IMR-90 (cell line): Measurements from ENCODE around the gene MAP4. TPM values are rescaled to one million over a fixed set of nuclear protein-coding genes. Genes with fewer than 3 reads are reported as not detected.

Source experiments
- ATAC-seq: fragments of 200-7000 bp; cut with Tn5 transposase; 2 replicates; pipeline ENCODE4 v1.9.1; 2020; ENCODE audit warnings: low read depth, mild to moderate bottlenecking, moderate library complexity
- BruUV-seq: library from RNA; stranded (reverse); fragments of 400-500 nt; replicated peaks from 2 replicates; lab custom pipeline; 2021; lab: Mats Ljungman, UMichigan
- CTCF ChIA-PET: fragments of 300-600 bp; formaldehyde crosslinking; extraction: SDS; loops from one replicate; lab custom pipeline; 2021; ENCODE audit warnings: antibody characterized with exemption; lab: Yijun Ruan, JAX
- POLR2A ChIA-PET: fragments of 300-600 bp; sonication (Branson Sonifier 250); formaldehyde crosslinking; loops from one replicate; lab custom pipeline; 2022; ENCODE audit warnings: antibody characterized with exemption; ENCODE audit not compliant: unreplicated experiment; lab: Charles Lee
- DNase-seq: peaks from one replicate; pipeline ENCODE4 v3.0.0; 2013
- H2AFZ ChIP-seq: replicated peaks from 2 replicates; pipeline ENCODE3; 2013; ENCODE audit warnings: low read length, mild to moderate bottlenecking; ENCODE audit not compliant: poor library complexity
- H2AK5ac ChIP-seq: 2 replicates; pipeline ENCODE4 v1.6.1; 2013; ENCODE audit warnings: low read depth, low read length, inconsistent platforms
- H2AK9ac ChIP-seq: replicated peaks from 2 replicates; pipeline ENCODE3; 2013; ENCODE audit warnings: mild to moderate bottlenecking, low read depth, low read length, moderate library complexity; ENCODE audit not compliant: poor library complexity
- H2BK120ac ChIP-seq: 2 replicates; pipeline ENCODE4 v1.6.1; 2013; ENCODE audit warnings: low read depth, low read length, inconsistent platforms
- H2BK15ac ChIP-seq: 3 replicates; pipeline ENCODE4 v1.6.1; 2013; ENCODE audit warnings: low read depth, low read length, inconsistent platforms
- H2BK20ac ChIP-seq: 2 replicates; pipeline ENCODE4 v1.6.1; 2013; ENCODE audit warnings: low read depth, mild to moderate bottlenecking, inconsistent platforms, low read length, moderate library complexity
- H2BK5ac ChIP-seq: 2 replicates; pipeline ENCODE4 v1.6.1; 2013; ENCODE audit warnings: mild to moderate bottlenecking, low read depth, low read length, inconsistent platforms; ENCODE audit not compliant: poor library complexity, severe bottlenecking
- H3K14ac ChIP-seq: replicated peaks from 2 replicates; pipeline ENCODE4 v1.6.1; 2013; ENCODE audit warnings: low read depth, low read length, inconsistent platforms
- H3K18ac ChIP-seq: 2 replicates; pipeline ENCODE4 v1.6.1; 2013; ENCODE audit warnings: low read depth, low read length, control low read depth
- H3K23ac ChIP-seq: 2 replicates; pipeline ENCODE4 v1.6.1; 2013; ENCODE audit warnings: low read depth, low read length, inconsistent platforms
- H3K27ac ChIP-seq: 2 replicates; pipeline ENCODE4 v1.5.1; 2013; ENCODE audit warnings: mild to moderate bottlenecking, control low read depth, low read length; ENCODE audit not compliant: insufficient read depth
- H3K27me3 ChIP-seq: 2 replicates; pipeline ENCODE4 v1.6.1; 2013; ENCODE audit warnings: low read length; ENCODE audit not compliant: control insufficient read depth, insufficient read depth
- H3K36me3 ChIP-seq: 2 replicates; pipeline ENCODE4 v1.6.1; 2013; ENCODE audit warnings: low read length, mixed read lengths; ENCODE audit not compliant: control insufficient read depth, insufficient read depth
- H3K4ac ChIP-seq: 2 replicates; pipeline ENCODE4 v1.6.1; 2013; ENCODE audit warnings: low read depth, low read length, inconsistent platforms
- H3K4me1 ChIP-seq: 2 replicates; pipeline ENCODE4 v1.6.1; 2013; ENCODE audit warnings: low read length, mixed read lengths; ENCODE audit not compliant: control insufficient read depth, insufficient read depth
- H3K4me2 ChIP-seq: 2 replicates; pipeline ENCODE4 v1.6.1; 2013; ENCODE audit warnings: low read depth, mild to moderate bottlenecking, control low read depth, low read length, moderate library complexity
- H3K4me3 ChIP-seq: 2 replicates; pipeline ENCODE4 v1.5.1; 2013; ENCODE audit warnings: low read depth, mild to moderate bottlenecking, control low read depth, low read length, moderate library complexity; ENCODE audit not compliant: insufficient read depth
- H3K56ac ChIP-seq: 2 replicates; pipeline ENCODE4 v1.6.1; 2013; ENCODE audit warnings: low read length, inconsistent platforms; ENCODE audit not compliant: insufficient read depth; ENCODE audit errors: extremely low read depth
- H3K79me1 ChIP-seq, 2 experiments: 2 replicates each; pipeline ENCODE4 v1.6.1; 2013; ENCODE audit warnings: low read length in 2 of 2, inconsistent platforms in 1 of 2, low read depth in 1 of 2
- H3K9ac ChIP-seq: 2 replicates; pipeline ENCODE4 v1.6.1; 2013; ENCODE audit warnings: low read depth, low read length, control low read depth
- H3K9me1 ChIP-seq: 2 replicates; pipeline ENCODE4 v1.6.1; 2013; ENCODE audit warnings: low read length, inconsistent platforms; ENCODE audit not compliant: insufficient read depth
- H3K9me3 ChIP-seq: 2 replicates; pipeline ENCODE4 v1.6.1; 2013; ENCODE audit warnings: low read length; ENCODE audit not compliant: control insufficient read depth, insufficient read depth
- H4K20me1 ChIP-seq: 2 replicates; pipeline ENCODE4 v1.6.1; 2013; ENCODE audit warnings: low read length, inconsistent platforms; ENCODE audit not compliant: insufficient read depth
- H4K5ac ChIP-seq: 2 replicates; pipeline ENCODE4 v1.6.1; 2013; ENCODE audit warnings: mild to moderate bottlenecking, low read depth, low read length, control low read depth
- H4K8ac ChIP-seq, 2 experiments: 2 replicates each; pipeline ENCODE4 v1.6.1; 2013; ENCODE audit warnings: low read depth in 2 of 2, low read length in 2 of 2, control low read depth in 1 of 2, inconsistent platforms in 1 of 2
- H4K91ac ChIP-seq: 2 replicates; pipeline ENCODE4 v1.6.1; 2013; ENCODE audit warnings: low read depth, low read length, inconsistent platforms; ENCODE audit not compliant: insufficient read depth
- BHLHE40 ChIP-seq: fragments of 150-350 bp; IDR thresholded peaks from 2 replicates; pipeline ENCODE4 v1.6.1; 2016; ENCODE audit warnings: mild to moderate bottlenecking, low read depth, low read length
- CEBPB ChIP-seq: IDR thresholded peaks from 2 replicates; pipeline ENCODE4 v1.6.1; 2012; ENCODE audit warnings: low read depth, low read length, improper control_type of control experiment
- CHD1 ChIP-seq: IDR thresholded peaks from 2 replicates; pipeline ENCODE4 v1.6.1; 2012; ENCODE audit warnings: low read depth, low read length, improper control_type of control experiment
- MAFK ChIP-seq: IDR thresholded peaks from 2 replicates; pipeline ENCODE4 v1.6.1; 2012; ENCODE audit warnings: low read depth, low read length, improper control_type of control experiment
- MAZ ChIP-seq: IDR thresholded peaks from 2 replicates; pipeline ENCODE4 v1.6.1; 2012; ENCODE audit warnings: low read depth, mild to moderate bottlenecking, low read length, improper control_type of control experiment, moderate library complexity, borderline replicate concordance
- MXI1 ChIP-seq: IDR thresholded peaks from 2 replicates; pipeline ENCODE4 v1.6.1; 2012; ENCODE audit warnings: low read depth, mild to moderate bottlenecking, low read length, moderate library complexity, borderline replicate concordance
- POLR2A ChIP-seq: IDR thresholded peaks from 2 replicates; pipeline ENCODE4 v1.6.1; 2012; ENCODE audit warnings: mild to moderate bottlenecking, low read depth, low read length
- RAD21 ChIP-seq: IDR thresholded peaks from 2 replicates; pipeline ENCODE4 v1.6.1; 2012; ENCODE audit warnings: low read length, improper control_type of control experiment
- RCOR1 ChIP-seq: IDR thresholded peaks from 2 replicates; pipeline ENCODE4 v1.6.1; 2012; ENCODE audit warnings: mild to moderate bottlenecking, low read length, improper control_type of control experiment; ENCODE audit not compliant: insufficient replicate concordance
- RFX5 ChIP-seq: IDR thresholded peaks from 2 replicates; pipeline ENCODE4 v1.8.0; 2012; ENCODE audit warnings: low read depth, mild to moderate bottlenecking, low read length, moderate library complexity
- SMC3 ChIP-seq: fragments of 150-350 bp; IDR thresholded peaks from 2 replicates; pipeline ENCODE4 v1.6.1; 2016; ENCODE audit warnings: low read depth, mild to moderate bottlenecking, antibody characterized with exemption, low read length, moderate library complexity
- USF2 ChIP-seq: fragments of 150-350 bp; IDR thresholded peaks from 2 replicates; pipeline ENCODE4 v1.6.1; 2017; ENCODE audit warnings: mild to moderate bottlenecking, antibody characterized with exemption, low read length, low read depth
- WGBS, 2 experiments: methylation state at CpG; one replicate each; pipeline versions ENCODE4 v1.1.5 to v1.1.7; 2013; ENCODE audit warnings: missing lambda C conversion rate in 2 of 2; ENCODE audit not compliant: insufficient read length in 1 of 2; ENCODE audit errors: extremely low coverage in 2 of 2; 5-methylcytosine and 5-hydroxymethylcytosine counted together
- dilution Hi-C: fragments of 300-500 bp; cut with HindIII; formaldehyde crosslinking; loops from one replicate; pipeline ENCODE4 v1.14.3; 2018; ENCODE audit warnings: low sequenced_read_pairs; ENCODE audit not compliant: unreplicated experiment
- in situ Hi-C: fragments of 300-500 bp; cut with MboI; formaldehyde crosslinking; loops from 3 replicates; pipeline ENCODE4 v1.14.3; 2019; ENCODE audit warnings: low sequenced_read_pairs, inconsistent platforms, mixed read lengths
- intact Hi-C: fragments of 100-400 bp; cut with micrococcal nuclease; formaldehyde crosslinking; loops from 2 replicates; pipeline ENCODE4 v1.10.0; 2022
- polyA plus RNA-seq, 3 experiments: library from polyadenylated mRNA; depleted of rRNA; stranded (reverse); fragments of >200 nt; gene quantifications; 2 replicates each; pipeline ENCODE4 v1.2.3, GENCODE V29; 2012; ENCODE audit warnings: low replicate concordance in 1 of 3
- total RNA-seq: library from RNA; depleted of rRNA; stranded (reverse); fragments of >200 nt; gene quantifications from 2 replicates; pipeline ENCODE4 v1.2.3, GENCODE V29; 2012
- TF ChIP-seq, protein P1 (sequence below): conservative IDR thresholded peaks from 2 replicates; pipeline ENCODE4 v1.5.1; 2012; ENCODE audit warnings: mild to moderate bottlenecking, low read depth, low read length, improper control_type of control experiment

The MAP4 gene
- total and polyA plus RNA-seq, 2 of the 4 experiments (the other 2 are of a cell fraction) = 87.8 to 216 TPM

GRCh38 chr3:48057521-48057920, 41.3 kb upstream of the MAP4 start:
- Histone ChIP-seq H2BK15ac (no peak overlapping the region), H3K4ac (no peak overlapping the region), H3K4me1 (peaks cover 1% of the 10 kb centered on the region; the same call in 1 of the 2 replicates), H2BK5ac (no peak overlapping the region), H2AFZ (no peak overlapping the region), H3K9me3 (no peaks in the 10 kb centered on the region), H4K91ac (no peak overlapping the region), H3K56ac (no peak overlapping the region), H2AK5ac (no peak overlapping the region), H2AK9ac (no peak overlapping the region), H2BK120ac (no peak overlapping the region), H3K4me3 (no peak overlapping the region), H3K14ac (no peak overlapping the region), H3K9ac (no peak overlapping the region), H4K5ac (no peak overlapping the region), H3K4me2 (no peak overlapping the region), H3K27ac (no peak overlapping the region), H4K20me1 (peaks cover 66% of the 10 kb centered on the region), H3K18ac (no peak overlapping the region), H3K36me3 (peaks cover 5% of the 10 kb centered on the region), H3K27me3 (no peaks in the 10 kb centered on the region), H3K79me1 (peaks cover 0 to 37% of the 10 kb centered on the region in 2 experiments; a peak in 2 of 4 replicates), H3K9me1 (peaks cover 10% of the 10 kb centered on the region), H3K23ac (no peak overlapping the region), H2BK20ac (no peak overlapping the region), H4K8ac (no peak overlapping the region)
- intact Hi-C loops (no loop called here), in situ Hi-C loops (no loop called here), dilution Hi-C loops (no loop called here)
- no TSS peak for BruUV-seq
- TF ChIP-seq, protein P1, sequence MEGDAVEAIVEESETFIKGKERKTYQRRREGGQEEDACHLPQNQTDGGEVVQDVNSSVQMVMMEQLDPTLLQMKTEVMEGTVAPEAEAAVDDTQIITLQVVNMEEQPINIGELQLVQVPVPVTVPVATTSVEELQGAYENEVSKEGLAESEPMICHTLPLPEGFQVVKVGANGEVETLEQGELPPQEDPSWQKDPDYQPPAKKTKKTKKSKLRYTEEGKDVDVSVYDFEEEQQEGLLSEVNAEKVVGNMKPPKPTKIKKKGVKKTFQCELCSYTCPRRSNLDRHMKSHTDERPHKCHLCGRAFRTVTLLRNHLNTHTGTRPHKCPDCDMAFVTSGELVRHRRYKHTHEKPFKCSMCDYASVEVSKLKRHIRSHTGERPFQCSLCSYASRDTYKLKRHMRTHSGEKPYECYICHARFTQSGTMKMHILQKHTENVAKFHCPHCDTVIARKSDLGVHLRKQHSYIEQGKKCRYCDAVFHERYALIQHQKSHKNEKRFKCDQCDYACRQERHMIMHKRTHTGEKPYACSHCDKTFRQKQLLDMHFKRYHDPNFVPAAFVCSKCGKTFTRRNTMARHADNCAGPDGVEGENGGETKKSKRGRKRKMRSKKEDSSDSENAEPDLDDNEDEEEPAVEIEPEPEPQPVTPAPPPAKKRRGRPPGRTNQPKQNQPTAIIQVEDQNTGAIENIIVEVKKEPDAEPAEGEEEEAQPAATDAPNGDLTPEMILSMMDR = no peak
- TF ChIP-seq USF2 = no peak
- no peak for TF ChIP-seq RAD21
- TF ChIP-seq MAZ = no peak
- no peak for TF ChIP-seq POLR2A
- TF ChIP-seq CHD1 = no peak
- TF ChIP-seq SMC3 = no peak
- no peak for TF ChIP-seq RCOR1
- TF ChIP-seq MAFK = no peak
- TF ChIP-seq CEBPB = no peak
- no peak for TF ChIP-seq RFX5
- TF ChIP-seq BHLHE40 = no peak
- TF ChIP-seq MXI1 = no peak
- no peak for DNase-seq
- ChIA-PET CTCF (no interaction called here), POLR2A (no interaction called here)
- no peak for ATAC-seq
- no CpG with 5 or more reads among the region's 2 CpGs for WGBS, 2 experiments
